ENCODE measurements around the gene C6orf89.
"Not testable (repeated sequence)": the region's sequence is repeated elsewhere in the genome, so short reads cannot be mapped to it uniquely, and the experiment has no call there.

The C6orf89 gene

DNA sequence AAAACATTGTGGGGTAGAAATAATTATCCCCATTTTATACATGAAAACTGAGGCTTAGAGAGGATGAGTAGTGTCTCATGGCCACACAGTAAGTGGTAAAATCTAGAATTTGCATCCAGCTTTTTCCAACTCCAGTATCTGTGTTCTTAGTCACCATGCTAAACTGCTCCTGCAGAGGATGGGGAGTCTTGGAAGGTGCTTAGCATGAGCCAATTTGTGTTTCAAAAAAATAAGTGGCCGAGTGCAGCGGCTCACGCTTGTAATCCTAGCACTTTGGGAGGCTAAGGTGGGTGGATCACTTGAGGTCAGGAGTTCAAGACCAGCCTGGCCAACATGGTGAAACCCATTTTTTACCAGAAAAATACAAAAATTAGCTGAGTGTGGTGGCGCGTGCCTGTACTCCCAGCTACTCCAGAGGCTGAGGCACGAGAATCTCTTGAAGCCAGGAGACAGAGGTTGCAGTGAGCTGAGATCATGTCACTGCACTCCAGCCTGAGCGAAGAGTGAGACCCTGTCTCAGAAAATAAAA is 2.4 kb downstream of the C6orf89 start:
- no peak for DNase-seq (ENCODE audit: low read depth in 2 of 2)

- DNase-seq (ENCODE audit: low read depth in 2 of 2) = no peak
Measured at GRCh38 chr6:36888654-36889481, 3.1 kb downstream of the C6orf89 start.

DNA sequence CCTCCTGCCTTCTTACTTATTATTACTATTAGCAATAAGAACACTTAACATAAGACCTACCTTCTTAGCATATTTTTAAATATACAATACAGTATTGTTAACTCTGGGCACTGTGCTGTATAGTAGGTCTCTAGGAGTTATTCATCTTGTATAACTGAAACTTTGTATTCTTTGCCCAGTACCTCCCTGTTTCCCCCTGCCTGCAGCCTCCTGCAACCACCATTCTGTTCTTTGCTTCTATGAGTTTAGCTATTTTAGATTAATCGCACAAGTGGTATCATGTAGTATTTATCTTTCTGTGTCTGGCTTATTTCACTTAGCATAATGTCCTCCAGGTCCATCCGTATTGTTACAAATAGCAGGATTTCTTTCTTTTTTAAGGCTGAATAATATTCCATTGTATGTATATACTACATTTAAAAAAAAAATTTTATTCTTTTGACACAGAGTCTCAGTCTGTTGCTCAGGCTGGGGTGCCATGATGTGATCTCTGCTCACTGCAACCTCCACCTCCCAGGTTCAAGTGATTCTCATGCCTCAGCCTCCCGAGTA is 4.4 kb downstream of the C6orf89 start:
- DNase-seq (ENCODE audit: low read depth in 2 of 2) = no peak

- DNase-seq (ENCODE audit: low read depth in 2 of 2) = not testable (repeated sequence)
Measured at GRCh38 chr6:36891153-36891552, 5.4 kb downstream of the C6orf89 start.

DNA sequence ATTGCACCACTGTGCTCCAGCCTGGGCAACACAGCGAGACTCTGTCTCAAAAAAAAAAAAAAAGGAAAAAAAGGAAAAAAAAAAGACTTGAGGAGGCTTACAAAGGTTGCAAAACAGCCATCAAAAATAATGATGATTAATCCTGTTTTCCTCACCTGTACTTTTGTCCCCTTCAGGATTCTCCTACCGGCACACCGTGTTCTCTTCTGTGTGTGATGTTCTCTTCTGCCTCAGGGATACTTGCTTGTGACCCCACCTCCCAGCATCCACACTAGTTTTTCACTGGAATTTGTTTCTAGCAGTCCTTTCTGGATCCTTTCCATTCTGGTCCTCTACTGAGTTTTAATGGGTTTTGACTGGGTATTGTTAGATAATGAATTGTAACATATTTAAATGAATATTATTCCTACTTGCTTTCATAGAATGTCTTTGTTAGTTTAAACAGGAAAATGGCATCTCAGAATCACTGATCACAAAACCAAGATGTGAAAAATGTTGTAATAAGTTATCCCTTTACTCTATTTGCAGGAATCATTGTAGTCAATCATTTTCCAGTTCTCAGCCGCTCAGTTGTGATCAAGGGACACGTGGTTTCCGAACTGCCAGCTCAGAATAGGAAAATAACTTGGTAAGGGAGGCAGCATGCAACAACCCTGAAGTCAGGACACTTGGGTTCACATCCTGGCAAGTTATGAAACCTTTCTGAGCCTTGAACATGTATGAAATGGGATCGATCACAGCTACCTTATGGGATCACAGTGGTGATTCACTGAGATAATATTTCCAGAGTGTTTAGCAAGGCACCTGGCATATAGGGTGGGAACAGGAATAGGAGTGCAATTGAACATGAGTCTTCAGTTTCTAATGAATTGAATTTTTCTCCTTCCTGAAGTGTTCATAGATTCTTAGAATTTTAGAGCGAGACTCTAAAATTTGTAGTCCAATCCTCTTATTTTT is 8.5 kb downstream of the C6orf89 start:
- DNase-seq (ENCODE audit: low read depth in 2 of 2) = no peak

- DNase-seq (ENCODE audit: low read depth in 2 of 2) = no peak
Measured at GRCh38 chr6:36897609-36898008, 11.9 kb downstream of the C6orf89 start.

GRCh38 chr6:36904114-36904513 is 18.4 kb downstream of the C6orf89 start:
- no peak for DNase-seq (ENCODE audit: low read depth in 2 of 2)

- DNase-seq (ENCODE audit: low read depth in 2 of 2) = no peak
Measured at GRCh38 chr6:36904851-36905393, 19.2 kb downstream of the C6orf89 start.

DNA sequence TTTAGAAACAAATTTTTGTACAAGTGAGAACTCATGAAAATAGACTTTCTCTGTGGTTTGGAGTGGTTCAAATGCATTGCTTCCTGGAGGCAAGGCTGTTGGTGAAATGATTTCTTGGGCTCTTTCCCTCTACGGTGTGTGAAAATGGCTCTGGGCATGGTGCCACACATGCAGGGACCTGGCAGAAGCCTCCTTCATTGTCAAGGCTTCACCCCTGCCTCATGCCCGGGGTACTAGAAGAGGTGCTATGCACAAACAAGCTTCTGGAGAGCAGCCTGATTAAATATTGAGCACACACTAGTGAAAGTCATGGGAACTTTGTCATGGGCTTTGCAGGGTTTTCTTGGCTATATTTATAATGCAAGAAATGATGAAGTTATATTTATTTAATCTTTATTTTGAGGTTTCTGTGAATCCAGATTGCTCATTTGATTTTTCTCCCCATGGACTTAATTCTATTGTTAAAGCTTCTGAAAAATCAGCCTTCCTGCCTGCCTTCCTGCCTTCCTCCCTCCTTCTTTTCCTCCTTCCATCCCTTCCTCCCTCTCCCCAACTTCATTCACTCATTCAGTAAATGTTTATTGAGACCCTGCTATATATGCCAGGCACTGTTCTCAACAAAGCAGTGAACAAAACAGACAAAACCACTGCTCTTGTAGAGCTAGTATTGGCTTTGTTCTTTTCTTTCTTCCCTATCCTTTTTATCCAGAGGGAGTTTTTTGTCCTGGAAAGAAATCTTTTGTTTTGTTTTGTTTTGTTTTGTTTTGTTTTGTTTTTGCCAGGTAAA is 21.0 kb downstream of the C6orf89 start:
- no peak for DNase-seq (ENCODE audit: low read depth in 2 of 2)

- DNase-seq (ENCODE audit: low read depth in 2 of 2) = no peak
Measured at GRCh38 chr6:36907781-36908180, 22.0 kb downstream of the C6orf89 start.

GRCh38 chr6:36908747-36909146 is 23.0 kb downstream of the C6orf89 start:
- no peak for DNase-seq (ENCODE audit: low read depth in 2 of 2)

GRCh38 chr6:36912030-36912454 is 26.3 kb downstream of the C6orf89 start:
- peak in 1 of 2 donors; percentile 19 for DNase-seq (ENCODE audit: low read depth in 2 of 2)

- peak; percentile 14 to 46 for DNase-seq (ENCODE audit: low read depth in 2 of 2)
Measured at GRCh38 chr6:36912586-36912985, 26.8 kb downstream of the C6orf89 start.

GRCh38 chr6:36913082-36913481 is 27.3 kb downstream of the C6orf89 start:
- DNase-seq (ENCODE audit: low read depth in 2 of 2) = no peak

DNA sequence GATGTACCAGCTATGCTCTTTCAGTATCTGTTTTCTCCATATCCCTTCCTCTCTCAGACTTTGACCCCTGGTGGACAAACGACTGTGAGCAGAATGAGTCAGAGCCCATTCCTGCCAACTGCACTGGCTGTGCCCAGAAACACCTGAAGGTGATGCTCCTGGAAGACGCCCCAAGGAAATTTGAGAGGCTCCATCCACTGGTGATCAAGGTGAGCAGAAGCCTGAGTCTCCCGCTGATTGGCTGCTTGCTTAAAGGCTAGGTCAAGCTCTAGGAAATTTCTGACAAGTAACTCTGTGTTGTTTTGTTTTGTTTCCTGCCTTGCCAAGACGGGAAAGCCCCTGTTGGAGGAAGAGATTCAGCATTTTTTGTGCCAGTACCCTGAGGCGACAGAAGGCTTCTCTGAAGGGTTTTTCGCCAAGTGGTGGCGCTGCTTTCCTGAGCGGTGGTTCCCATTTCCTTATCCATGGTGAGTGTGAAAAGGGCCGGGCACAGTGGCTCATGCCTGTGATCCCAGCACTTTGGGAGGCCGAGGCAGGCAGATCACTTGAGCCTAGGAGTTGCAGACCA is 28.6 kb downstream of the C6orf89 start:
- DNase-seq (ENCODE audit: low read depth in 2 of 2) = no peak

GRCh38 chr6:36915599-36915998 is 29.8 kb downstream of the C6orf89 start:
- no peak for DNase-seq (ENCODE audit: low read depth in 2 of 2)

GRCh38 chr6:36916126-36916525 is 30.4 kb downstream of the C6orf89 start:
- no peak for DNase-seq (ENCODE audit: low read depth in 2 of 2)

GRCh38 chr6:36917541-36918193 is 31.9 kb downstream of the C6orf89 start:
- no peak for DNase-seq (ENCODE audit: low read depth in 2 of 2)

DNA sequence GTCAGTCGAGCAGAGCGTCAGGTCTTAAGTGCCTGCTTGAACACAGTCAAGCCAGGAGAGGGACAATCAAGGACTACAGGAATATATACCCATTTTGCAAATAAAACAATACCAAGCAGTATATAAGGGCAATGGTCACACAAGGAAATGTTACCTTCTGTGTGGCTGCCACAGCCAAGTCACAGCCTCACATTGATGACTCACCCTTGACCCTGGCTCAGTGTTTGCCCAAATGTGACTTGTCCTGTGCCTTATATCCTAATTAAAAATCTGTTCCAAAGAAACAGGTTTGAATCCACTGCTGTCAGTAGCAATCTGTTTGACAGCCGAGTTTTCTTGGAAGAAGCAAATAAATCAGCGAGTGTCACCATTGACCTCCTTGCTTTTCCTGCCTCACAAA is 34.3 kb downstream of the C6orf89 start:
- DNase-seq (ENCODE audit: low read depth in 2 of 2) = no peak

DNA sequence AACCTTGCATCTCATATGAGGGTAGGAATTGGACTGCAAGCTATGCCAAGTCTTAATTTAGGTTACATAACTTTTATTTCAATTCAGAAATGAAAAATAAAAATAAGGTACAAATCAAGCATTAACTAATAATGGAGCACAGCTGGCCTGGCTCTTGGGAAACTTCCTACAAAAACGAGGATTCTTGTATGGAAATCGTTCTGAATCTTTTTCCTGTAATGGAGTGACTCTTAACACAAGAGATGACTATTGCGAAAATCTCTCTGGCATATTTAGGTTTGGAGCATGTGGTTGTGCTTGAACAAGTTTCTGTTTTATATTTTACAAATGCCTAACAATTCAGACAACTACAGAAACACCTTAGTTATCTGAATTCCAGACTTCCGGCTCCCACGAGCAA is 34.8 kb downstream of the C6orf89 start:
- DNase-seq (ENCODE audit: low read depth in 2 of 2) = no peak
